Measurements from ENCODE around the gene RGS8.

RGS8 gene

GRCh38 chr1:182684116-182684828, at the start of gene RGS8:
Gene RGS8, minus strand, starts transcription at chr1:182684587. Its CDS starts 14,938 bp downstream, at chr1:182669649.
- no peak for DNase-seq (ENCODE audit: low read depth, low spot score)

- DNase-seq (ENCODE audit: low read depth, low spot score): no peak
Observed at GRCh38 chr1:182731852-182732575, 47.6 kb upstream of the RGS8 start.

- DNase-seq (ENCODE audit: low read depth, low spot score): no peak
Observed at GRCh38 chr1:182726912-182727311, 42.5 kb upstream of the RGS8 start.

GRCh38 chr1:182725259-182726255, 41.2 kb upstream of the RGS8 start:
- no peak for DNase-seq (ENCODE audit: low read depth, low spot score)

GRCh38 chr1:182724215-182724614, 39.8 kb upstream of the RGS8 start:
- DNase-seq (ENCODE audit: low read depth, low spot score): no peak

- no peak for DNase-seq (ENCODE audit: low read depth, low spot score)
Observed at GRCh38 chr1:182723200-182723599, 38.8 kb upstream of the RGS8 start.

GRCh38 chr1:182721525-182721924, 37.1 kb upstream of the RGS8 start:
- no peak for DNase-seq (ENCODE audit: low read depth, low spot score)

GRCh38 chr1:182720463-182720862, 36.1 kb upstream of the RGS8 start:
- DNase-seq (ENCODE audit: low read depth, low spot score): no peak

- DNase-seq (ENCODE audit: low read depth, low spot score): no peak
Observed at GRCh38 chr1:182719553-182719952, 35.2 kb upstream of the RGS8 start.

- DNase-seq (ENCODE audit: low read depth, low spot score): no peak
Observed at GRCh38 chr1:182718311-182718710, 33.9 kb upstream of the RGS8 start.

- no peak for DNase-seq (ENCODE audit: low read depth, low spot score)
Observed at GRCh38 chr1:182716740-182717720, 32.6 kb upstream of the RGS8 start.

- DNase-seq (ENCODE audit: low read depth, low spot score): no peak
Observed at GRCh38 chr1:182715531-182715930, 31.1 kb upstream of the RGS8 start.

- no peak for DNase-seq (ENCODE audit: low read depth, low spot score)
Observed at GRCh38 chr1:182714546-182714945, 30.2 kb upstream of the RGS8 start.

GRCh38 chr1:182713939-182714338, 29.6 kb upstream of the RGS8 start:
- DNase-seq (ENCODE audit: low read depth, low spot score): no peak

GRCh38 chr1:182713492-182713891, 29.1 kb upstream of the RGS8 start:
- no peak for DNase-seq (ENCODE audit: low read depth, low spot score)

GRCh38 chr1:182709855-182710254, 25.5 kb upstream of the RGS8 start:
- DNase-seq (ENCODE audit: low read depth, low spot score): no peak

GRCh38 chr1:182709225-182709764, 24.9 kb upstream of the RGS8 start:
- no peak for DNase-seq (ENCODE audit: low read depth, low spot score)

GRCh38 chr1:182707122-182707521, 22.7 kb upstream of the RGS8 start:
- DNase-seq (ENCODE audit: low read depth, low spot score): no peak

- DNase-seq (ENCODE audit: low read depth, low spot score): no peak
Observed at GRCh38 chr1:182704677-182705076, 20.3 kb upstream of the RGS8 start.

GRCh38 chr1:182703539-182703938, 19.2 kb upstream of the RGS8 start:
- no peak for DNase-seq (ENCODE audit: low read depth, low spot score)

All from activated naive CD8-positive, alpha-beta T cell treated with anti-CD3 and anti-CD28 coated beads, Interleukin-2, amount 50 U/mL, for 16 hours (primary cell).